GM23338 (cell line): ENCODE results near the gene MMP17. TPM values are rescaled to one million over a fixed set of nuclear protein-coding genes. Genes with fewer than 3 reads are reported as not detected.
A peak's percentile ranks its signal among the peaks of the same experiment; 100 is the strongest.

ENCODE experiments used
- ATAC-seq: fragments of 200-7000 bp; cut with Tn5 transposase; 3 replicates; pipeline ENCODE4 v1.9.1; 2020
- DNase-seq: peaks from one replicate; pipeline ENCODE4 v3.0.0-alpha.2; 2015; ENCODE audit warnings: low spot score
- H2AFZ ChIP-seq: fragments of 200-600 bp; sonication (generic); 2 replicates; pipeline ENCODE4 v1.8.0; 2016; ENCODE audit warnings: antibody characterized with exemption, mild to moderate bottlenecking, moderate library complexity
- H3F3A ChIP-seq: fragments of 200-600 bp; sonication (generic); replicated peaks from 2 replicates; pipeline ENCODE4 v1.8.0; 2017; ENCODE audit warnings: antibody characterized with exemption, mixed run types, low read depth
- H3K27ac ChIP-seq: fragments of 200-600 bp; sonication (generic); 2 replicates; pipeline ENCODE4 v1.6.1; 2016; ENCODE audit warnings: low read depth
- H3K27me3 ChIP-seq: fragments of 200-600 bp; sonication (generic); 2 replicates; pipeline ENCODE4 v1.8.0; 2016; ENCODE audit warnings: mild to moderate bottlenecking, mixed run types, moderate library complexity; ENCODE audit not compliant: insufficient read depth
- H3K36me3 ChIP-seq: fragments of 200-600 bp; sonication (generic); 2 replicates; pipeline ENCODE4 v1.8.0; 2016; ENCODE audit warnings: mild to moderate bottlenecking; ENCODE audit not compliant: insufficient read depth
- H3K4me1 ChIP-seq: fragments of 200-600 bp; sonication (generic); 2 replicates; pipeline ENCODE4 v1.8.0; 2016; ENCODE audit warnings: mild to moderate bottlenecking, moderate library complexity; ENCODE audit not compliant: insufficient read depth
- H3K4me2 ChIP-seq: fragments of 200-600 bp; sonication (generic); 2 replicates; pipeline ENCODE4 v1.7.1; 2017; ENCODE audit warnings: mixed run types
- H3K4me3 ChIP-seq: fragments of 200-600 bp; sonication (generic); 2 replicates; pipeline ENCODE4 v1.6.1; 2016; ENCODE audit warnings: mixed run types
- H3K79me2 ChIP-seq: fragments of 200-600 bp; sonication (generic); replicated peaks from 2 replicates; pipeline ENCODE4 v1.8.0; 2017; ENCODE audit warnings: mild to moderate bottlenecking; ENCODE audit not compliant: insufficient read depth
- H3K9me2 ChIP-seq: fragments of 200-600 bp; sonication (generic); 2 replicates; pipeline ENCODE4 v1.8.0; 2017; ENCODE audit not compliant: insufficient read depth
- H4K20me1 ChIP-seq: fragments of 200-600 bp; sonication (generic); replicated peaks from 2 replicates; pipeline ENCODE4 v1.8.0; 2017; ENCODE audit warnings: mild to moderate bottlenecking; ENCODE audit not compliant: insufficient read depth
- H3K27ac Mint-ChIP-seq: 2 replicates; pipeline ENCODE4 v1.8.0; 2020; ENCODE audit warnings: inconsistent platforms, mild to moderate bottlenecking, moderate library complexity, mixed read lengths
- H3K27me3 Mint-ChIP-seq: 3 replicates; pipeline ENCODE4 v1.8.0; 2022; ENCODE audit warnings: low read depth, mild to moderate bottlenecking, moderate library complexity, mixed read lengths, inconsistent platforms; ENCODE audit not compliant: insufficient read depth, poor library complexity
- H3K36me3 Mint-ChIP-seq: 3 replicates; pipeline ENCODE4 v1.8.0; 2021; ENCODE audit warnings: low read depth, mild to moderate bottlenecking, inconsistent platforms, moderate library complexity, mixed read lengths
- H3K4me1 Mint-ChIP-seq: 3 replicates; pipeline ENCODE4 v1.8.0; 2020; ENCODE audit warnings: mild to moderate bottlenecking, inconsistent platforms, mixed read lengths
- H3K4me3 Mint-ChIP-seq: 3 replicates; pipeline ENCODE4 v1.8.0; 2021; ENCODE audit warnings: moderate library complexity, mild to moderate bottlenecking, inconsistent platforms, mixed read lengths
- H3K9me3 Mint-ChIP-seq: 3 replicates; pipeline ENCODE4 v1.8.0; 2020; ENCODE audit warnings: moderate library complexity, mild to moderate bottlenecking, inconsistent platforms, mixed read lengths
- CREB1 ChIP-seq: fragments of 250-450 bp; sonication (Bioruptor Pico); IDR thresholded peaks from 2 replicates; pipeline ENCODE4 v1.5.0; 2020; ENCODE audit warnings: low read depth, mild to moderate bottlenecking, moderate library complexity
- EZH2 ChIP-seq: fragments of 200-600 bp; sonication (generic); IDR thresholded peaks from one replicate; pipeline ENCODE4 v1.8.0; 2017; ENCODE audit warnings: antibody characterized with exemption, mild to moderate bottlenecking, low read depth; ENCODE audit not compliant: unreplicated experiment
- EZH2phosphoT487 ChIP-seq: fragments of 200-600 bp; sonication (generic); IDR thresholded peaks from one replicate; pipeline ENCODE4 v1.8.1; 2018; ENCODE audit warnings: antibody characterized with exemption; ENCODE audit not compliant: unreplicated experiment
- JUNB ChIP-seq: IDR thresholded peaks from one replicate; pipeline ENCODE4 v1.6.1; 2016; ENCODE audit warnings: antibody characterized with exemption; ENCODE audit not compliant: unreplicated experiment
- NANOG ChIP-seq: IDR thresholded peaks from 2 replicates; pipeline ENCODE4 v1.6.1; 2016; ENCODE audit warnings: antibody characterized with exemption, borderline replicate concordance
- POLR2AphosphoS5 ChIP-seq: IDR thresholded peaks from 2 replicates; pipeline ENCODE4 v1.6.1; 2016; ENCODE audit warnings: antibody characterized with exemption, low read depth
- ZNF114 ChIP-seq: fragments of 250-450 bp; sonication (Bioruptor Pico); IDR thresholded peaks from 2 replicates; pipeline ENCODE4 v1.5.0; 2020; ENCODE audit warnings: mild to moderate bottlenecking, moderate library complexity
- ZNF331 ChIP-seq: fragments of 250-450 bp; sonication (Bioruptor Pico); IDR thresholded peaks from 2 replicates; pipeline ENCODE4 v1.5.0; 2020; ENCODE audit warnings: low read depth, mild to moderate bottlenecking, moderate library complexity
- polyA plus RNA-seq: library from polyadenylated mRNA; unstranded; fragments of >200 nt; fragmentation: Nextera tagmentation; extraction: Ambion mirVana; gene quantifications from 2 replicates; pipeline ENCODE4 v1.2.1, GENCODE V29; 2016
- total RNA-seq: library from RNA; depleted of rRNA; stranded (reverse); fragments of >200 nt; shearing (Covaris generic); gene quantifications from 2 replicates; pipeline ENCODE4 v1.2.3, GENCODE V29; 2014
- TF ChIP-seq, protein P1 (sequence below): IDR thresholded peaks from one replicate; pipeline ENCODE4 v1.6.1; 2018; ENCODE audit warnings: antibody characterized with exemption; ENCODE audit not compliant: unreplicated experiment
- TF ChIP-seq, protein P2 (sequence below), 2 experiments: fragments of 200-600 bp in 1 of 2; sonication (generic) in 1 of 2; conservative IDR thresholded peaks; 2 replicates each; pipeline versions ENCODE4 v1.5.1 to v1.6.1; 2016 to 2017; ENCODE audit warnings: antibody characterized with exemption in 2 of 2, low read depth in 2 of 2, mild to moderate bottlenecking in 2 of 2, moderate library complexity in 1 of 2
- TF ChIP-seq, protein P3 (sequence below): fragments of 250-450 bp; sonication (Bioruptor Pico); IDR thresholded peaks from 2 replicates; pipeline ENCODE4 v1.5.0; 2020; ENCODE audit warnings: mild to moderate bottlenecking, moderate library complexity
- TF ChIP-seq, protein P4 (sequence below): IDR thresholded peaks from 2 replicates; pipeline ENCODE4 v1.6.1; 2016; ENCODE audit warnings: antibody characterized with exemption

The MMP17 gene
- total and polyA plus RNA-seq, 2 experiments from 2014 or later = 10.4 to 48.5 TPM

DNA sequence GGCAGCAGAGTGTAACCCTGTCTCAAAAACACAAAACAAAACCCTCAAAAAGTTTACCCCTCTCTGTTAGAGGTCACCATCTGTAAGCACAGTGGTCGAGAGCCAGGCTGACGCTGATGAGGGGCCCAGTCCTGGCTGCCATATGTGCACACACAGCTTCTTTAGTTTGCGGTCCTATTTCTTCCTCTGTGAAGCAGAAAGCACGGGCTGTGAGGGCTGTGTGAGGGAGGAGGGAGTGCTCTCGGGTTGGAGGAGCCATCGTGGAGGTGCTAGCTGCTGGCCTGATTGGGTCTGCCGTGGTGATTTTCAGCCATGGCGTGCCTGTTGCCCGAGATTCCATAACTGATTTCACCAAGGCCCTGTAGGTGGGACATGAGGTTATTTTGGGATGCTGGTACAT lies 69.7 kb downstream of the MMP17 start (continued):
- TF ChIP-seq, protein P1, sequence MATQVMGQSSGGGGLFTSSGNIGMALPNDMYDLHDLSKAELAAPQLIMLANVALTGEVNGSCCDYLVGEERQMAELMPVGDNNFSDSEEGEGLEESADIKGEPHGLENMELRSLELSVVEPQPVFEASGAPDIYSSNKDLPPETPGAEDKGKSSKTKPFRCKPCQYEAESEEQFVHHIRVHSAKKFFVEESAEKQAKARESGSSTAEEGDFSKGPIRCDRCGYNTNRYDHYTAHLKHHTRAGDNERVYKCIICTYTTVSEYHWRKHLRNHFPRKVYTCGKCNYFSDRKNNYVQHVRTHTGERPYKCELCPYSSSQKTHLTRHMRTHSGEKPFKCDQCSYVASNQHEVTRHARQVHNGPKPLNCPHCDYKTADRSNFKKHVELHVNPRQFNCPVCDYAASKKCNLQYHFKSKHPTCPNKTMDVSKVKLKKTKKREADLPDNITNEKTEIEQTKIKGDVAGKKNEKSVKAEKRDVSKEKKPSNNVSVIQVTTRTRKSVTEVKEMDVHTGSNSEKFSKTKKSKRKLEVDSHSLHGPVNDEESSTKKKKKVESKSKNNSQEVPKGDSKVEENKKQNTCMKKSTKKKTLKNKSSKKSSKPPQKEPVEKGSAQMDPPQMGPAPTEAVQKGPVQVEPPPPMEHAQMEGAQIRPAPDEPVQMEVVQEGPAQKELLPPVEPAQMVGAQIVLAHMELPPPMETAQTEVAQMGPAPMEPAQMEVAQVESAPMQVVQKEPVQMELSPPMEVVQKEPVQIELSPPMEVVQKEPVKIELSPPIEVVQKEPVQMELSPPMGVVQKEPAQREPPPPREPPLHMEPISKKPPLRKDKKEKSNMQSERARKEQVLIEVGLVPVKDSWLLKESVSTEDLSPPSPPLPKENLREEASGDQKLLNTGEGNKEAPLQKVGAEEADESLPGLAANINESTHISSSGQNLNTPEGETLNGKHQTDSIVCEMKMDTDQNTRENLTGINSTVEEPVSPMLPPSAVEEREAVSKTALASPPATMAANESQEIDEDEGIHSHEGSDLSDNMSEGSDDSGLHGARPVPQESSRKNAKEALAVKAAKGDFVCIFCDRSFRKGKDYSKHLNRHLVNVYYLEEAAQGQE = no peak
- TF ChIP-seq EZH2phosphoT487 (no peak), ZNF114 (CRISPR knock-in tag) (no peak)

DNA sequence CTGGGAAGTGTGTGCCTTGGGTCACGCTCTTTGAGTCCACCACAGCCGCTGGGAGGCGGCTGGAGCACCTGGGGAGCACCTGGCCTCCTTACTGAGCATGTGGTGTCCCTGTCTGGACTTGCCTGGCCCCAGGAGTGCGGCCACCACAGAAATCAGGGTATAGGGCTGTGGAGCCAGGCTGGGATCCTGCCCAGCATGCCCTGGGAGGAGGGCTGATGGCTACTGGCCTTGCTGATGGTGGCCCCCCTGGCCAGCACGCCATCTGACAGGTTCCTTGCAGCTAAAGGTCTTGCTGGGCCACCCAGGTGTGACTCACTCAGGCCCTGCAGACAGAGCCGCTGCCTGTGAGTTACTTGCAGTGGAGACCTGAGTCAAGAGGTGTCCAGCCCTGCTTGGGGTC lies 72.2 kb downstream of the MMP17 start:
- Histone ChIP-seq H4K20me1 (no peaks in the 10 kb centered on the region; the same call in 1 of the 2 replicates), H3K27me3 (no peaks in the 10 kb centered on the region), H3K4me1 (peaks cover 7% of the 10 kb centered on the region; the same call in 1 of the 2 replicates), H3K9me2 (no peaks in the 10 kb centered on the region), H3K79me2 (peaks cover 46% of the 10 kb centered on the region), H3K36me3 (no peaks in the 10 kb centered on the region; the same call in 1 of the 2 replicates), H3K4me3 (no peak overlapping the region), H3K27ac (no peak overlapping the region), H3F3A (peaks cover 5% of the 10 kb centered on the region; the same call in 1 of the 2 replicates), H3K4me2 (no peak overlapping the region), H2AFZ (no peak overlapping the region)
- no peak overlapping the region for H3K4me3 Mint-ChIP-seq
- peaks cover 7% of the 10 kb centered on the region for H3K27me3 Mint-ChIP-seq
- H3K27ac Mint-ChIP-seq = peak overlapping the region; percentile 68
- ATAC-seq (no peak), DNase-seq (no peak)
- no peaks in the 10 kb centered on the region; the same call in 2 of the 3 replicates for H3K9me3 Mint-ChIP-seq
- peaks cover 15% of the 10 kb centered on the region for H3K36me3 Mint-ChIP-seq
- peaks cover 10% of the 10 kb centered on the region; the same call in 2 of the 3 replicates for H3K4me1 Mint-ChIP-seq
- TF ChIP-seq JUNB (no peak), POLR2AphosphoS5 (no peak), NANOG (no peak), EZH2 (no peak), CREB1 (no peak), ZNF114 (CRISPR knock-in tag) (no peak), ZNF331 (CRISPR knock-in tag) (no peak)
- TF ChIP-seq, protein P2, sequence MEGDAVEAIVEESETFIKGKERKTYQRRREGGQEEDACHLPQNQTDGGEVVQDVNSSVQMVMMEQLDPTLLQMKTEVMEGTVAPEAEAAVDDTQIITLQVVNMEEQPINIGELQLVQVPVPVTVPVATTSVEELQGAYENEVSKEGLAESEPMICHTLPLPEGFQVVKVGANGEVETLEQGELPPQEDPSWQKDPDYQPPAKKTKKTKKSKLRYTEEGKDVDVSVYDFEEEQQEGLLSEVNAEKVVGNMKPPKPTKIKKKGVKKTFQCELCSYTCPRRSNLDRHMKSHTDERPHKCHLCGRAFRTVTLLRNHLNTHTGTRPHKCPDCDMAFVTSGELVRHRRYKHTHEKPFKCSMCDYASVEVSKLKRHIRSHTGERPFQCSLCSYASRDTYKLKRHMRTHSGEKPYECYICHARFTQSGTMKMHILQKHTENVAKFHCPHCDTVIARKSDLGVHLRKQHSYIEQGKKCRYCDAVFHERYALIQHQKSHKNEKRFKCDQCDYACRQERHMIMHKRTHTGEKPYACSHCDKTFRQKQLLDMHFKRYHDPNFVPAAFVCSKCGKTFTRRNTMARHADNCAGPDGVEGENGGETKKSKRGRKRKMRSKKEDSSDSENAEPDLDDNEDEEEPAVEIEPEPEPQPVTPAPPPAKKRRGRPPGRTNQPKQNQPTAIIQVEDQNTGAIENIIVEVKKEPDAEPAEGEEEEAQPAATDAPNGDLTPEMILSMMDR (conservative IDR thresholded peaks at IDR 0.05; ENCODE audit: low read depth in 2 of 2) = no peak
- TF ChIP-seq, protein P3, sequence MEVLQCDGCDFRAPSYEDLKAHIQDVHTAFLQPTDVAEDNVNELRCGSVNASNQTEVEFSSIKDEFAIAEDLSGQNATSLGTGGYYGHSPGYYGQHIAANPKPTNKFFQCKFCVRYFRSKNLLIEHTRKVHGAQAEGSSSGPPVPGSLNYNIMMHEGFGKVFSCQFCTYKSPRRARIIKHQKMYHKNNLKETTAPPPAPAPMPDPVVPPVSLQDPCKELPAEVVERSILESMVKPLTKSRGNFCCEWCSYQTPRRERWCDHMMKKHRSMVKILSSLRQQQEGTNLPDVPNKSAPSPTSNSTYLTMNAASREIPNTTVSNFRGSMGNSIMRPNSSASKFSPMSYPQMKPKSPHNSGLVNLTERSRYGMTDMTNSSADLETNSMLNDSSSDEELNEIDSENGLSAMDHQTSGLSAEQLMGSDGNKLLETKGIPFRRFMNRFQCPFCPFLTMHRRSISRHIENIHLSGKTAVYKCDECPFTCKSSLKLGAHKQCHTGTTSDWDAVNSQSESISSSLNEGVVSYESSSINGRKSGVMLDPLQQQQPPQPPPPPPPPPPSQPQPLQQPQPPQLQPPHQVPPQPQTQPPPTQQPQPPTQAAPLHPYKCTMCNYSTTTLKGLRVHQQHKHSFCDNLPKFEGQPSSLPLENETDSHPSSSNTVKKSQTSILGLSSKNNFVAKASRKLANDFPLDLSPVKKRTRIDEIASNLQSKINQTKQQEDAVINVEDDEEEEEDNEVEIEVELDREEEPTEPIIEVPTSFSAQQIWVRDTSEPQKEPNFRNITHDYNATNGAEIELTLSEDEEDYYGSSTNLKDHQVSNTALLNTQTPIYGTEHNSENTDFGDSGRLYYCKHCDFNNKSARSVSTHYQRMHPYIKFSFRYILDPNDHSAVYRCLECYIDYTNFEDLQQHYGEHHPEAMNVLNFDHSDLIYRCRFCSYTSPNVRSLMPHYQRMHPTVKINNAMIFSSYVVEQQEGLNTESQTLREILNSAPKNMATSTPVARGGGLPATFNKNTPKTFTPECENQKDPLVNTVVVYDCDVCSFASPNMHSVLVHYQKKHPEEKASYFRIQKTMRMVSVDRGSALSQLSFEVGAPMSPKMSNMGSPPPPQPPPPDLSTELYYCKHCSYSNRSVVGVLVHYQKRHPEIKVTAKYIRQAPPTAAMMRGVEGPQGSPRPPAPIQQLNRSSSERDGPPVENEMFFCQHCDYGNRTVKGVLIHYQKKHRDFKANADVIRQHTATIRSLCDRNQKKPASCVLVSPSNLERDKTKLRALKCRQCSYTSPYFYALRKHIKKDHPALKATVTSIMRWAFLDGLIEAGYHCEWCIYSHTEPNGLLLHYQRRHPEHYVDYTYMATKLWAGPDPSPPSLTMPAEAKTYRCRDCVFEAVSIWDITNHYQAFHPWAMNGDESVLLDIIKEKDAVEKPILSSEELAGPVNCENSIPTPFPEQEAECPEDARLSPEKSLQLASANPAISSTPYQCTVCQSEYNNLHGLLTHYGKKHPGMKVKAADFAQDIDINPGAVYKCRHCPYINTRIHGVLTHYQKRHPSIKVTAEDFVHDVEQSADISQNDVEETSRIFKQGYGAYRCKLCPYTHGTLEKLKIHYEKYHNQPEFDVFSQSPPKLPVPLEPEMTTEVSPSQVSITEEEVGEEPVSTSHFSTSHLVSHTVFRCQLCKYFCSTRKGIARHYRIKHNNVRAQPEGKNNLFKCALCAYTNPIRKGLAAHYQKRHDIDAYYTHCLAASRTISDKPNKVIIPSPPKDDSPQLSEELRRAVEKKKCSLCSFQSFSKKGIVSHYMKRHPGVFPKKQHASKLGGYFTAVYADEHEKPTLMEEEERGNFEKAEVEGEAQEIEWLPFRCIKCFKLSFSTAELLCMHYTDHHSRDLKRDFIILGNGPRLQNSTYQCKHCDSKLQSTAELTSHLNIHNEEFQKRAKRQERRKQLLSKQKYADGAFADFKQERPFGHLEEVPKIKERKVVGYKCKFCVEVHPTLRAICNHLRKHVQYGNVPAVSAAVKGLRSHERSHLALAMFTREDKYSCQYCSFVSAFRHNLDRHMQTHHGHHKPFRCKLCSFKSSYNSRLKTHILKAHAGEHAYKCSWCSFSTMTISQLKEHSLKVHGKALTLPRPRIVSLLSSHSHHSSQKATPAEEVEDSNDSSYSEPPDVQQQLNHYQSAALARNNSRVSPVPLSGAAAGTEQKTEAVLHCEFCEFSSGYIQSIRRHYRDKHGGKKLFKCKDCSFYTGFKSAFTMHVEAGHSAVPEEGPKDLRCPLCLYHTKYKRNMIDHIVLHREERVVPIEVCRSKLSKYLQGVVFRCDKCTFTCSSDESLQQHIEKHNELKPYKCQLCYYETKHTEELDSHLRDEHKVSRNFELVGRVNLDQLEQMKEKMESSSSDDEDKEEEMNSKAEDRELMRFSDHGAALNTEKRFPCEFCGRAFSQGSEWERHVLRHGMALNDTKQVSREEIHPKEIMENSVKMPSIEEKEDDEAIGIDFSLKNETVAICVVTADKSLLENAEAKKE = no peak
- TF ChIP-seq, protein P4, sequence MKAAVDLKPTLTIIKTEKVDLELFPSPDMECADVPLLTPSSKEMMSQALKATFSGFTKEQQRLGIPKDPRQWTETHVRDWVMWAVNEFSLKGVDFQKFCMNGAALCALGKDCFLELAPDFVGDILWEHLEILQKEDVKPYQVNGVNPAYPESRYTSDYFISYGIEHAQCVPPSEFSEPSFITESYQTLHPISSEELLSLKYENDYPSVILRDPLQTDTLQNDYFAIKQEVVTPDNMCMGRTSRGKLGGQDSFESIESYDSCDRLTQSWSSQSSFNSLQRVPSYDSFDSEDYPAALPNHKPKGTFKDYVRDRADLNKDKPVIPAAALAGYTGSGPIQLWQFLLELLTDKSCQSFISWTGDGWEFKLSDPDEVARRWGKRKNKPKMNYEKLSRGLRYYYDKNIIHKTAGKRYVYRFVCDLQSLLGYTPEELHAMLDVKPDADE = no peak
